OCI-LY1 (cell line): ENCODE results near the gene MYO3B.

Experiments used
- H2AFZ ChIP-seq: fragments of 200-600 bp; sonication (generic), shearing (Covaris generic); 2 replicates; pipeline ENCODE4 v1.6.0; 2014; ENCODE audit warnings: antibody characterized with exemption, mild to moderate bottlenecking, low read length
- H3F3A ChIP-seq: fragments of 200-600 bp; sonication (generic), shearing (Covaris generic); 2 replicates; pipeline ENCODE4 v1.6.0; 2014; ENCODE audit warnings: mild to moderate bottlenecking, antibody characterized with exemption, low read length, moderate library complexity; ENCODE audit not compliant: insufficient read depth
- H3K27ac ChIP-seq: fragments of 200-600 bp; sonication (generic); 2 replicates; pipeline ENCODE4 v1.5.1; 2014; ENCODE audit warnings: low read length, mixed run types, mild to moderate bottlenecking, low read depth; ENCODE audit not compliant: poor library complexity, severe bottlenecking
- H3K27me3 ChIP-seq: fragments of 200-600 bp; sonication (generic); 2 replicates; pipeline ENCODE4 v1.6.0; 2014; ENCODE audit warnings: antibody characterized with exemption, mild to moderate bottlenecking, low read length, moderate library complexity; ENCODE audit not compliant: insufficient read depth
- H3K36me3 ChIP-seq: fragments of 200-600 bp; sonication (generic); 2 replicates; pipeline ENCODE4 v1.6.1; 2014; ENCODE audit warnings: mild to moderate bottlenecking, antibody characterized with exemption, low read length, moderate library complexity, mixed read lengths; ENCODE audit not compliant: insufficient read depth
- H3K4me1 ChIP-seq: fragments of 200-600 bp; sonication (generic); 2 replicates; pipeline ENCODE4 v1.5.1; 2014; ENCODE audit warnings: mild to moderate bottlenecking, low read length, moderate library complexity; ENCODE audit not compliant: insufficient read depth, severe bottlenecking
- H3K4me2 ChIP-seq: fragments of 200-600 bp; sonication (generic), shearing (Covaris generic); 2 replicates; pipeline ENCODE4 v1.6.1; 2014; ENCODE audit warnings: low read length
- H3K4me3 ChIP-seq: fragments of 200-600 bp; sonication (generic); 2 replicates; pipeline ENCODE4 v1.5.1; 2014; ENCODE audit warnings: low read length, low read depth, mild to moderate bottlenecking, mixed read lengths; ENCODE audit not compliant: poor library complexity, severe bottlenecking
- H3K79me2 ChIP-seq: fragments of 200-600 bp; shearing (Covaris generic); 2 replicates; pipeline ENCODE4 v1.6.1; 2016; ENCODE audit warnings: mixed run types, low read length, mixed read lengths; ENCODE audit not compliant: insufficient read depth
- H3K9ac ChIP-seq: fragments of 200-600 bp; sonication (generic), shearing (Covaris generic); 2 replicates; pipeline ENCODE4 v1.6.1; 2014; ENCODE audit warnings: mild to moderate bottlenecking, low read length, mixed read lengths
- H3K9me2 ChIP-seq: fragments of 200-600 bp; sonication (generic), shearing (Covaris generic); 2 replicates; pipeline ENCODE4 v1.6.1; 2014; ENCODE audit warnings: low read depth, mild to moderate bottlenecking, low read length, mixed read lengths
- H3K9me3 ChIP-seq: fragments of 200-600 bp; shearing (Covaris generic); 2 replicates; pipeline ENCODE4 v1.6.1; 2014; ENCODE audit warnings: low read length, mixed read lengths
- H4K20me1 ChIP-seq: fragments of 200-600 bp; sonication (generic), shearing (Covaris generic); 2 replicates; pipeline ENCODE4 v1.6.0; 2016; ENCODE audit warnings: mild to moderate bottlenecking, low read length; ENCODE audit not compliant: insufficient read depth
- CTCF ChIP-seq: fragments of 200-600 bp; sonication (generic), shearing (Covaris generic); IDR thresholded peaks from 2 replicates; pipeline ENCODE4 v1.5.1; 2017; ENCODE audit warnings: mild to moderate bottlenecking, antibody characterized with exemption, low read length, moderate library complexity, mixed read lengths
- EZH2 ChIP-seq: fragments of 200-600 bp; sonication (generic), shearing (Covaris generic); IDR thresholded peaks from 2 replicates; pipeline ENCODE4 v1.8.0; 2017; ENCODE audit warnings: borderline replicate concordance, mixed run types, mild to moderate bottlenecking, antibody characterized with exemption, low read length, moderate library complexity, mixed read lengths

MYO3B gene

GRCh38 chr2:170216428-170216827 is 38.5 kb downstream of the MYO3B start:
- no peak for TF ChIP-seq EZH2
- TF ChIP-seq CTCF, result no peak
- H3K4me1 ChIP-seq, result peaks cover 53% of the 10 kb centered on the region

GRCh38 chr2:170216981-170217380 is 39.0 kb downstream of the MYO3B start:
- Histone ChIP-seq H3K4me3 (no peak overlapping the region), H3K79me2 (no peaks in the 10 kb centered on the region), H2AFZ (no peak overlapping the region), H3K4me2 (no peak overlapping the region), H3K27me3 (no peaks in the 10 kb centered on the region), H3K9me3 (no peaks in the 10 kb centered on the region), H3K4me1 (peaks cover 59% of the 10 kb centered on the region), H3K9ac (no peak overlapping the region), H4K20me1 (no peaks in the 10 kb centered on the region), H3F3A (no peaks in the 10 kb centered on the region), H3K9me2 (no peaks in the 10 kb centered on the region), H3K27ac (no peak overlapping the region), H3K36me3 (0 out of 2 replicates have a peak, but pooled peaks cover 2% of the 10 kb centered on the region)
- no peak for TF ChIP-seq CTCF
- no peak for TF ChIP-seq EZH2

More at GRCh38 chr2:170216428-170216827, 38.5 kb downstream of the MYO3B start:
- H3K9me2 ChIP-seq, result no peaks in the 10 kb centered on the region
- no peak overlapping the region for H3K4me2 ChIP-seq
- no peak overlapping the region for H2AFZ ChIP-seq
- H3F3A ChIP-seq, result no peaks in the 10 kb centered on the region
- H3K27ac ChIP-seq, result no peak overlapping the region
- no peaks in the 10 kb centered on the region for H3K27me3 ChIP-seq
- H3K36me3 ChIP-seq, result 0 out of 2 replicates have a peak, but pooled peaks cover 2% of the 10 kb centered on the region
- no peak overlapping the region for H3K9ac ChIP-seq
- no peaks in the 10 kb centered on the region for H3K9me3 ChIP-seq
- H3K4me3 ChIP-seq, result no peak overlapping the region
- no peaks in the 10 kb centered on the region for H3K79me2 ChIP-seq
- no peaks in the 10 kb centered on the region for H4K20me1 ChIP-seq

GRCh38 chr2:170217778-170218251 is 39.9 kb downstream of the MYO3B start:
- 0 out of 2 replicates have a peak, but pooled peaks cover 2% of the 10 kb centered on the region for H3K36me3 ChIP-seq
- H3K9ac ChIP-seq, result no peak overlapping the region
- H3F3A ChIP-seq, result no peaks in the 10 kb centered on the region
- H3K4me1 ChIP-seq, result peaks cover 60% of the 10 kb centered on the region
- no peaks in the 10 kb centered on the region for H3K79me2 ChIP-seq
- H3K27me3 ChIP-seq, result no peaks in the 10 kb centered on the region
- no peak overlapping the region for H3K4me3 ChIP-seq
- no peaks in the 10 kb centered on the region for H3K9me3 ChIP-seq
- no peak overlapping the region for H3K4me2 ChIP-seq
- no peaks in the 10 kb centered on the region for H3K9me2 ChIP-seq
- no peaks in the 10 kb centered on the region for H4K20me1 ChIP-seq
- no peak overlapping the region for H2AFZ ChIP-seq
- TF ChIP-seq EZH2 (no peak), CTCF (no peak)
- H3K27ac ChIP-seq, result peak overlapping the region; percentile 13
